GM04504 (cell line): ENCODE results near the gene CBFA2T3.

Experiments used
- DNase-seq: peaks from one replicate; pipeline ENCODE4 v3.0.0-alpha.2; 2012; ENCODE audit warnings: low read depth

CBFA2T3 gene

GRCh38 chr16:88939245-88939971, 37.6 kb downstream of the CBFA2T3 start:
- DNase-seq = no peak

- DNase-seq = no peak
Observed at GRCh38 chr16:88938777-88939244, 38.2 kb downstream of the CBFA2T3 start.

- DNase-seq = no peak
Observed at GRCh38 chr16:88938119-88938776, 38.8 kb downstream of the CBFA2T3 start.

- no peak for DNase-seq
Observed at GRCh38 chr16:88937206-88937621, 39.8 kb downstream of the CBFA2T3 start.

- DNase-seq = no peak
Observed at GRCh38 chr16:88936556-88937205, 40.3 kb downstream of the CBFA2T3 start.

- no peak for DNase-seq
Observed at GRCh38 chr16:88936008-88936555, 40.9 kb downstream of the CBFA2T3 start.

GRCh38 chr16:88934066-88934667, 42.8 kb downstream of the CBFA2T3 start:
- no peak for DNase-seq

GRCh38 chr16:88932929-88933328, 44.1 kb downstream of the CBFA2T3 start:
- no peak for DNase-seq

- no peak for DNase-seq
Observed at GRCh38 chr16:88931936-88932335, 45.1 kb downstream of the CBFA2T3 start.

- DNase-seq = no peak
Observed at GRCh38 chr16:88931373-88931900, 45.6 kb downstream of the CBFA2T3 start.

GRCh38 chr16:88930716-88931115, 46.3 kb downstream of the CBFA2T3 start:
- no peak for DNase-seq

- DNase-seq = no peak
Observed at GRCh38 chr16:88929091-88929445, 47.9 kb downstream of the CBFA2T3 start.

- DNase-seq = no peak
Observed at GRCh38 chr16:88928405-88929090, 48.5 kb downstream of the CBFA2T3 start.

- no peak for DNase-seq
Observed at GRCh38 chr16:88927661-88928060, 49.3 kb downstream of the CBFA2T3 start.

GRCh38 chr16:88927010-88927409, 50.0 kb downstream of the CBFA2T3 start:
- DNase-seq = no peak

GRCh38 chr16:88926374-88926990, 50.5 kb downstream of the CBFA2T3 start:
- no peak for DNase-seq

GRCh38 chr16:88925540-88925887, 51.5 kb downstream of the CBFA2T3 start:
- no peak for DNase-seq

- DNase-seq = peak; percentile 73
Observed at GRCh38 chr16:88924834-88925539, 52.0 kb downstream of the CBFA2T3 start.

- no peak for DNase-seq
Observed at GRCh38 chr16:88923926-88924833, 52.8 kb downstream of the CBFA2T3 start.
